ENCODE measurements around the gene PPM1E. TPM values are rescaled to one million over a fixed set of nuclear protein-coding genes. Genes with fewer than 3 reads are reported as not detected.

The PPM1E gene
- total and polyA plus RNA-seq, 2 experiments from 2014 or later: not detected

GRCh38 chr17:58980706-58981481, 225.2 kb downstream of the PPM1E start:
- no peak overlapping the region for H2AFZ ChIP-seq
- H3K27me3 ChIP-seq (replicated peaks; ENCODE audit: insufficient read depth): no peaks in the 10 kb centered on the region
- no peaks in the 10 kb centered on the region for H3K36me3 ChIP-seq (ENCODE audit: low read depth)
- no peak overlapping the region for H3K4me2 ChIP-seq (ENCODE audit: unreplicated experiment)
- H3K27ac ChIP-seq: no peak overlapping the region
- DNase-seq: no peak
- in situ Hi-C loops (cut with MboI): no loop called here
- no peaks in the 10 kb centered on the region for H3K4me1 ChIP-seq (ENCODE audit: insufficient read depth)
- WGBS, 2 experiments (ENCODE audit: low coverage in 1 of 2, low lambda C conversion rate in 2 of 2, missing lambda C conversion rate in 2 of 2): 66 to 71% methylated on average over 3 of the region's 3 CpGs
- H3K9ac ChIP-seq: no peak overlapping the region
- H3K4me3 ChIP-seq: no peak overlapping the region
- no peaks in the 10 kb centered on the region for H4K20me1 ChIP-seq (ENCODE audit: insufficient read depth)
- H3F3A ChIP-seq (ENCODE audit: insufficient read depth): no peaks in the 10 kb centered on the region
- H3K9me2 ChIP-seq (ENCODE audit: insufficient read depth): no peaks in the 10 kb centered on the region
- TF ChIP-seq EZH2 (IDR thresholded peaks at IDR 0.05; ENCODE audit: insufficient read depth, poor library complexity, severe bottlenecking): no peak
- TF ChIP-seq EZH2phosphoT487 (IDR thresholded peaks at IDR 0.05; ENCODE audit: insufficient read depth, low read depth): no peak
- no peaks in the 10 kb centered on the region for H3K79me2 ChIP-seq (ENCODE audit: insufficient read depth)
- no peaks in the 10 kb centered on the region for H3K9me3 ChIP-seq (ENCODE audit: low read depth)

DNA sequence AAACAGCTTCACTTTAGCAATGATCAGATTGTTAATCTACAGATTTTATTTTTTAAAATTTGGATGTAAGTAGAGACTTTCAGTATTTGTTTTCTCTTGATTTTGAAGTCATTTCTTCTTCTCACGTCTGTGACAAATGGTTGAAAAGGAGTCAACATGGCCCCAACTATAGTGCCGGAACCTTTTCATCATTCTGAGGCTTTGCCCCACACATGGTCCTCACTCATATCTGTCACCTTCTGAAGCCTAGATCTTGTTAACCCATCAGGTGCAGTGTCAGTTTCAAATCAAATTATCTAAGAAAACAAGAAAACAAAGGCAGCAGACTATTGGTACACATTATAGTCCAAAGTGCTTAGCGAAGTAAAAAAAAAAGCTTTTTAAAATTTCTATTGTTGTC, 227.0 kb downstream of the PPM1E start:
- Histone ChIP-seq H3K79me2 (ENCODE audit: insufficient read depth) (no peaks in the 10 kb centered on the region), H3F3A (ENCODE audit: insufficient read depth) (no peaks in the 10 kb centered on the region), H2AFZ (no peak overlapping the region), H3K27ac (no peak overlapping the region), H3K9me2 (ENCODE audit: insufficient read depth) (no peaks in the 10 kb centered on the region), H3K27me3 (replicated peaks; ENCODE audit: insufficient read depth) (no peaks in the 10 kb centered on the region), H3K4me2 (ENCODE audit: unreplicated experiment) (no peak overlapping the region), H4K20me1 (ENCODE audit: insufficient read depth) (no peaks in the 10 kb centered on the region), H3K4me1 (ENCODE audit: insufficient read depth) (no peaks in the 10 kb centered on the region), H3K36me3 (ENCODE audit: low read depth) (no peaks in the 10 kb centered on the region), H3K4me3 (no peak overlapping the region), H3K9ac (no peak overlapping the region), H3K9me3 (ENCODE audit: low read depth) (no peaks in the 10 kb centered on the region)
- WGBS, 2 experiments (ENCODE audit: low coverage in 1 of 2, low lambda C conversion rate in 2 of 2, missing lambda C conversion rate in 2 of 2): 89 to 91% methylated on average over 3 of the region's 3 CpGs
- in situ Hi-C loops (cut with MboI): no loop called here
- DNase-seq: no peak
- TF ChIP-seq EZH2 (IDR thresholded peaks at IDR 0.05; ENCODE audit: insufficient read depth, poor library complexity, severe bottlenecking) (no peak), EZH2phosphoT487 (IDR thresholded peaks at IDR 0.05; ENCODE audit: insufficient read depth, low read depth) (no peak)

DNA sequence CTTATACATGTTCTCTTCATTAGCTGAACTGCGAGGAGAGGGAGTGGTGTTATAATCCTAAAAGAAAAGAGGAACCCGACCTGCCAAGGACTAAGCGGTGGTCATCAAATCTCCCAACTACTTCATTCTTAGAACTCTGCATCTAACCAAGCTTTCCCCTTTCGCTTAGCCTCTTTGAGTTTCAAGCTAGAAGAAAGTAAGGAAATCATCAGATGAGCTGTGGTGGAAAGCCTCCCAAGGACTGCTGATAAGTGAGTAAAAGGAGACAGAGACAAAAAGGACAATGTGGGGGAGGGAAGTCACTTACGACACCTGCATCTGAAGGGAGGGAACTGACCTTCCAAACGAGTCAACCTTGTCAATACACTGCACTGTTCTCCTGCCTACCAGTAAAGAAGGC, 229.7 kb downstream of the PPM1E start:
- Histone ChIP-seq H3K9ac (no peak overlapping the region), H3K4me2 (ENCODE audit: unreplicated experiment) (no peak overlapping the region), H3K4me1 (ENCODE audit: insufficient read depth) (no peaks in the 10 kb centered on the region), H3K27ac (no peak overlapping the region), H3K27me3 (replicated peaks; ENCODE audit: insufficient read depth) (no peaks in the 10 kb centered on the region), H3K9me3 (ENCODE audit: low read depth) (no peaks in the 10 kb centered on the region), H3K79me2 (ENCODE audit: insufficient read depth) (no peaks in the 10 kb centered on the region), H3K4me3 (no peak overlapping the region), H3K36me3 (ENCODE audit: low read depth) (no peaks in the 10 kb centered on the region), H3K9me2 (ENCODE audit: insufficient read depth) (no peaks in the 10 kb centered on the region), H4K20me1 (ENCODE audit: insufficient read depth) (no peaks in the 10 kb centered on the region), H2AFZ (no peak overlapping the region), H3F3A (ENCODE audit: insufficient read depth) (no peaks in the 10 kb centered on the region)
- DNase-seq: no peak
- WGBS, 2 experiments (ENCODE audit: low coverage in 1 of 2, low lambda C conversion rate in 2 of 2, missing lambda C conversion rate in 2 of 2): 77 to 85% methylated on average over 6 of the region's 6 CpGs
- in situ Hi-C loops (cut with MboI): no loop called here
- no peak for TF ChIP-seq EZH2phosphoT487 (IDR thresholded peaks at IDR 0.05; ENCODE audit: insufficient read depth, low read depth)
- TF ChIP-seq EZH2 (IDR thresholded peaks at IDR 0.05; ENCODE audit: insufficient read depth, poor library complexity, severe bottlenecking): no peak

GRCh38 chr17:58985971-58986370, 230.3 kb downstream of the PPM1E start:
- Histone ChIP-seq H4K20me1 (ENCODE audit: insufficient read depth) (no peaks in the 10 kb centered on the region), H3K79me2 (ENCODE audit: insufficient read depth) (no peaks in the 10 kb centered on the region), H3K27me3 (replicated peaks; ENCODE audit: insufficient read depth) (no peaks in the 10 kb centered on the region), H3K9ac (no peak overlapping the region), H3K4me3 (no peak overlapping the region), H3K9me3 (ENCODE audit: low read depth) (no peaks in the 10 kb centered on the region), H3K27ac (no peak overlapping the region), H3K4me2 (ENCODE audit: unreplicated experiment) (no peak overlapping the region), H3F3A (ENCODE audit: insufficient read depth) (no peaks in the 10 kb centered on the region), H2AFZ (no peak overlapping the region), H3K9me2 (ENCODE audit: insufficient read depth) (no peaks in the 10 kb centered on the region), H3K36me3 (ENCODE audit: low read depth) (no peaks in the 10 kb centered on the region), H3K4me1 (ENCODE audit: insufficient read depth) (no peaks in the 10 kb centered on the region)
- WGBS, 2 experiments (ENCODE audit: low coverage in 1 of 2, low lambda C conversion rate in 2 of 2, missing lambda C conversion rate in 2 of 2): 93 to 99% methylated on average over 6 of the region's 6 CpGs
- in situ Hi-C loops (cut with MboI): no loop called here
- no peak for DNase-seq
- no peak for TF ChIP-seq EZH2phosphoT487 (IDR thresholded peaks at IDR 0.05; ENCODE audit: insufficient read depth, low read depth)
- TF ChIP-seq EZH2 (IDR thresholded peaks at IDR 0.05; ENCODE audit: insufficient read depth, poor library complexity, severe bottlenecking): no peak
